ENCODE measurements around the gene USP54.

Gene USP54

GRCh38 chr10:73534857-73535256 lies 56.3 kb downstream of the USP54 start:
- FAIRE-seq: no peak

GRCh38 chr10:73529089-73529832 lies 61.9 kb downstream of the USP54 start:
- peak; percentile 88 for FAIRE-seq

More at GRCh38 chr10:73534857-73535256, 56.3 kb downstream of the USP54 start:
- no peak for DNase-seq (ENCODE audit: extremely low spot score, insufficient read length, low read depth)

GRCh38 chr10:73522263-73522662 lies 68.9 kb downstream of the USP54 start:
- DNase-seq (ENCODE audit: extremely low spot score, insufficient read length, low read depth) (no peak), FAIRE-seq (no peak)

More at GRCh38 chr10:73529089-73529832, 61.9 kb downstream of the USP54 start:
- DNase-seq (ENCODE audit: extremely low spot score, insufficient read length, low read depth): peak; percentile 48

GRCh38 chr10:73519336-73519735 lies 71.8 kb downstream of the USP54 start:
- DNase-seq (ENCODE audit: extremely low spot score, insufficient read length, low read depth): no peak
- FAIRE-seq: no peak

- no peak for DNase-seq (ENCODE audit: extremely low spot score, insufficient read length, low read depth)
- FAIRE-seq: no peak
These were observed 73.8 kb downstream of the USP54 start for GRCh38 chr10:73517166-73517888.

- FAIRE-seq (no peak), DNase-seq (ENCODE audit: extremely low spot score, insufficient read length, low read depth) (no peak)
These were observed 78.9 kb downstream of the USP54 start for GRCh38 chr10:73512207-73512743.

- no peak for DNase-seq (ENCODE audit: extremely low spot score, insufficient read length, low read depth)
- FAIRE-seq: no peak
These were observed 81.4 kb downstream of the USP54 start for GRCh38 chr10:73509695-73510094.

GRCh38 chr10:73506491-73506890 lies 84.7 kb downstream of the USP54 start:
- no peak for FAIRE-seq
- no peak for DNase-seq (ENCODE audit: extremely low spot score, insufficient read length, low read depth)

- DNase-seq (ENCODE audit: extremely low spot score, insufficient read length, low read depth): no peak
- no peak for FAIRE-seq
These were observed 85.1 kb downstream of the USP54 start for GRCh38 chr10:73506074-73506473.

GRCh38 chr10:73503037-73503436 lies 88.1 kb downstream of the USP54 start:
- FAIRE-seq: no peak
- no peak for DNase-seq (ENCODE audit: extremely low spot score, insufficient read length, low read depth)

GRCh38 chr10:73501651-73502050 lies 89.5 kb downstream of the USP54 start:
- no peak for DNase-seq (ENCODE audit: extremely low spot score, insufficient read length, low read depth)

GRCh38 chr10:73497623-73498022 lies 93.5 kb downstream of the USP54 start:
- DNase-seq (ENCODE audit: extremely low spot score, insufficient read length, low read depth) (no peak), FAIRE-seq (no peak)

More at GRCh38 chr10:73501651-73502050, 89.5 kb downstream of the USP54 start:
- peak; percentile 57 for FAIRE-seq

GRCh38 chr10:73495884-73496674 lies 95.1 kb downstream of the USP54 start, which contains the start of gene PPP3CB:
Gene PPP3CB (minus strand): TSS chr10:73496024. CDS start chr10:73495889, 135 bp downstream.
- DNase-seq (ENCODE audit: extremely low spot score, insufficient read length, low read depth): peak; percentile 74
- peak; percentile 91 for FAIRE-seq

GRCh38 chr10:73495226-73495883 lies 95.8 kb downstream of the USP54 start:
- DNase-seq (ENCODE audit: extremely low spot score, insufficient read length, low read depth): peak; percentile 74
- no peak for FAIRE-seq

GRCh38 chr10:73494877-73495225 lies 96.3 kb downstream of the USP54 start:
- FAIRE-seq (no peak), DNase-seq (ENCODE audit: extremely low spot score, insufficient read length, low read depth) (no peak)

- no peak for DNase-seq (ENCODE audit: extremely low spot score, insufficient read length, low read depth)
- FAIRE-seq: no peak
These were observed 96.9 kb downstream of the USP54 start for GRCh38 chr10:73494213-73494612.

GRCh38 chr10:73493781-73494180 lies 97.4 kb downstream of the USP54 start:
- no peak for DNase-seq (ENCODE audit: extremely low spot score, insufficient read length, low read depth)
- no peak for FAIRE-seq

- FAIRE-seq (no peak), DNase-seq (ENCODE audit: extremely low spot score, insufficient read length, low read depth) (no peak)
These were observed 104.5 kb downstream of the USP54 start for GRCh38 chr10:73486601-73487000.

GRCh38 chr10:73485320-73485719 lies 105.8 kb downstream of the USP54 start:
- DNase-seq (ENCODE audit: extremely low spot score, insufficient read length, low read depth) (no peak), FAIRE-seq (no peak)

- DNase-seq (ENCODE audit: extremely low spot score, insufficient read length, low read depth) (peak; percentile 23), FAIRE-seq (peak; percentile 38)
These were observed 111.0 kb downstream of the USP54 start for GRCh38 chr10:73480158-73480557.

Measured in GM18507 (cell line).